Ishikawa (cell line): ENCODE results near the gene ROBO2.

Experiments used
- CEBPB ChIP-seq: IDR thresholded peaks from 2 replicates; pipeline ENCODE4 v1.6.1; 2012
- CREB1 ChIP-seq: IDR thresholded peaks from 2 replicates; pipeline ENCODE4 v1.6.1; 2012; ENCODE audit warnings: low read depth
- EGR1 ChIP-seq: IDR thresholded peaks from 2 replicates; pipeline ENCODE4 v1.6.1; 2012
- EP300 ChIP-seq: IDR thresholded peaks from 2 replicates; pipeline ENCODE4 v1.6.1; 2012; ENCODE audit warnings: borderline replicate concordance
- FOXM1 ChIP-seq: IDR thresholded peaks from 2 replicates; pipeline ENCODE4 v1.6.1; 2012; ENCODE audit warnings: low read depth, borderline replicate concordance
- MAX ChIP-seq: IDR thresholded peaks from 2 replicates; pipeline ENCODE4 v1.6.1; 2012
- NFIC ChIP-seq: IDR thresholded peaks from 2 replicates; pipeline ENCODE4 v1.6.1; 2012
- RAD21 ChIP-seq: IDR thresholded peaks from 2 replicates; pipeline ENCODE4 v1.6.1; 2012; ENCODE audit warnings: low read depth
- REST ChIP-seq: IDR thresholded peaks from 2 replicates; pipeline ENCODE4 v1.6.1; 2012; ENCODE audit warnings: low read depth, mild to moderate bottlenecking
- TAF1 ChIP-seq: IDR thresholded peaks from 2 replicates; pipeline ENCODE4 v1.6.1; 2012; ENCODE audit warnings: low read depth, mild to moderate bottlenecking
- TCF12 ChIP-seq: IDR thresholded peaks from 2 replicates; pipeline ENCODE4 v1.6.1; 2012; ENCODE audit warnings: low read depth
- TEAD4 ChIP-seq: IDR thresholded peaks from 2 replicates; pipeline ENCODE4 v1.6.1; 2012
- USF1 ChIP-seq: IDR thresholded peaks from 2 replicates; pipeline ENCODE4 v1.6.1; 2012
- YY1 ChIP-seq: IDR thresholded peaks from 2 replicates; pipeline ENCODE4 v1.6.1; 2012; ENCODE audit warnings: low read depth
- ZBTB7A ChIP-seq: IDR thresholded peaks from 2 replicates; pipeline ENCODE4 v1.6.1; 2012; ENCODE audit warnings: low read depth

ROBO2 gene

GRCh38 chr3:77182341-77182740, 142.4 kb downstream of the ROBO2 start:
- no peak for TF ChIP-seq TEAD4

- TF ChIP-seq REST (no peak), EP300 (no peak), NFIC (no peak), CEBPB (no peak), TEAD4 (no peak), ZBTB7A (no peak), RAD21 (no peak), EGR1 (no peak), USF1 (no peak), TCF12 (no peak), MAX (no peak), CREB1 (no peak), YY1 (no peak), FOXM1 (no peak), TAF1 (no peak)
Observed at GRCh38 chr3:77186319-77186718, 146.4 kb downstream of the ROBO2 start.

- TF ChIP-seq CEBPB = peak; percentile 39; the same call in 1 of the 2 replicates
- no peak for TF ChIP-seq MAX
- 0 out of 2 replicates have a peak, but pooled peaks have one; percentile 19 for TF ChIP-seq USF1
Observed at GRCh38 chr3:77186728-77187127, 146.8 kb downstream of the ROBO2 start.

- no peak for TF ChIP-seq REST
- no peak for TF ChIP-seq FOXM1
- TF ChIP-seq CREB1 = no peak
- no peak for TF ChIP-seq MAX
- TF ChIP-seq EGR1 = no peak
- TF ChIP-seq TAF1 = no peak
Observed at GRCh38 chr3:77188210-77188609, 148.3 kb downstream of the ROBO2 start.

- TF ChIP-seq MAX = no peak
- TF ChIP-seq NFIC = no peak
- TF ChIP-seq EGR1 = no peak
- TF ChIP-seq TEAD4 = no peak
- no peak for TF ChIP-seq EP300
- no peak for TF ChIP-seq YY1
- no peak for TF ChIP-seq USF1
Observed at GRCh38 chr3:77189258-77189657, 149.4 kb downstream of the ROBO2 start.

GRCh38 chr3:77189684-77190083, 149.8 kb downstream of the ROBO2 start:
- TF ChIP-seq FOXM1 (no peak), RAD21 (no peak), ZBTB7A (no peak), YY1 (no peak), TAF1 (no peak), CEBPB (no peak)

- TF ChIP-seq USF1 = no peak
Observed at GRCh38 chr3:77190374-77190773, 150.5 kb downstream of the ROBO2 start.
